Uterus (tissue), 2 donors: Measurements from ENCODE around the gene EEFSEC.

Experiments
- CTCF ChIP-seq, 4 experiments: fragments of 200-600 bp in 2 of 4; fragments of 450-650 bp in 2 of 4; sonication (generic) in 2 of 4; IDR thresholded peaks; one replicate each; pipeline ENCODE4 v1.5.1; 2016 to 2019; ENCODE audit warnings: antibody characterized with exemption in 4 of 4, mild to moderate bottlenecking in 2 of 4, moderate library complexity in 1 of 4
- POLR2A ChIP-seq, 2 donors: fragments of 450-650 bp; IDR thresholded peaks; one replicate each; pipeline ENCODE4 v1.6.1; 2016; ENCODE audit warnings: antibody characterized with exemption in 2 of 2, mild to moderate bottlenecking in 1 of 2, moderate library complexity in 1 of 2

DNA sequence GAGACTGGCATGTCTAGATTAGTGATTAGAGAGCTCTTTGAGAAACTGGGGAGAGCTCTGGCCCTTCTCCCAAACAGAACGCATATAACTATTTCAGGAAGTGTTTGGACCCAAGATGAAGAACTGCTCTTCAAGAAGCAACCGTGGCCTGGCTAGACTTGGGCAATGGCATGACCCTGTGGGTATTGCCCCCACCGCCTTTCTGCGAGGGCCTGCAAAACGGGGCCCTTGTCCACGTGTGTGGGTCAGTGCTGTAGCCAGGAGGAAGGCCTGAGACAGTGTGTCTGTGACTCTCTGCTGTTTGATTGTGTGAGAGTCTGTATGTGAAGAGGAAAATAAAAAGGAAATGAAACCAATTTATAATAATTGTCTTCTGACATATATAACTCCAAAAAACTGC lies 42.5 kb downstream of the EEFSEC start:
- TF ChIP-seq CTCF (IDR thresholded peaks at IDR 0.05): no peak
- TF ChIP-seq POLR2A (IDR thresholded peaks at IDR 0.05): no peak
